Kidney (tissue), 22 donors: ENCODE results near the gene NTSR1. TPM values are rescaled to one million over a fixed set of nuclear protein-coding genes. Genes with fewer than 3 reads are reported as not detected.
A peak's percentile ranks its signal among the peaks of the same experiment; 100 is the strongest.

Source experiments
- DNase-seq, 5 donors: peaks; one replicate each; pipeline ENCODE4 v3.0.0-alpha.2; 2013 to 2020
- FAIRE-seq: peaks from 2 replicates; lab custom pipeline; 2012; peaks lifted over from hg19 to GRCh38; lab: Jason Lieb, UNC
- H3K27ac ChIP-seq, 2 donors: one replicate each; pipeline ENCODE4 v1.7.0; 2013; ENCODE audit warnings: low read depth in 2 of 2, low read length in 2 of 2, inconsistent platforms in 1 of 2
- H3K27me3 ChIP-seq: one replicate; pipeline ENCODE4 v1.7.1; 2013; ENCODE audit warnings: low read length, inconsistent platforms; ENCODE audit not compliant: control insufficient read depth, insufficient read depth
- H3K36me3 ChIP-seq, 3 donors: one replicate each; pipeline versions ENCODE4 v1.7.0 to v1.7.1; 2013; ENCODE audit warnings: low read length in 3 of 3, control low read depth in 1 of 3, inconsistent platforms in 1 of 3; ENCODE audit not compliant: insufficient read depth in 3 of 3, control insufficient read depth in 2 of 3
- H3K4me1 ChIP-seq, 3 donors: one replicate each; pipeline versions ENCODE4 v1.7.0 to v1.7.1; 2013; ENCODE audit warnings: low read length in 3 of 3, inconsistent platforms in 1 of 3, low read depth in 1 of 3; ENCODE audit not compliant: control insufficient read depth in 2 of 3, insufficient read depth in 2 of 3
- H3K4me3 ChIP-seq, 3 donors: one replicate each; pipeline versions ENCODE4 v1.7.0 to v1.8.1; 2013; ENCODE audit warnings: low read length in 3 of 3, control low read depth in 1 of 3, inconsistent platforms in 1 of 3
- H3K9ac ChIP-seq, 3 donors: one replicate each; pipeline versions ENCODE4 v1.7.0 to v1.7.1; 2013; ENCODE audit warnings: low read length in 3 of 3, control low read depth in 1 of 3, inconsistent platforms in 1 of 3
- H3K9me3 ChIP-seq, 3 donors: one replicate each; pipeline versions ENCODE4 v1.7.0 to v1.7.1; 2013; ENCODE audit warnings: low read length in 3 of 3, control low read depth in 1 of 3, inconsistent platforms in 1 of 3; ENCODE audit not compliant: control insufficient read depth in 2 of 3, insufficient read depth in 1 of 3
- CTCF ChIP-seq: IDR thresholded peaks from 3 replicates; pipeline ENCODE4 v1.5.1; 2012; ENCODE audit warnings: mild to moderate bottlenecking, moderate library complexity, borderline replicate concordance; ENCODE audit not compliant: insufficient read depth; ENCODE audit errors: extremely low read depth
- intact Hi-C: fragments of 100-400 bp; cut with DNase I; formaldehyde crosslinking; loops from one replicate; pipeline ENCODE4 v1.11.1; 2022
- long read RNA-seq, 10 donors: library from polyadenylated mRNA in 1 of 10; unstranded in 1 of 10; transcript quantifications; one replicate each; pipeline ENCODE4 v2.0.0 and lab custom pipeline, GENCODE V29; 2021 to 2026
- polyA plus RNA-seq: library from polyadenylated mRNA; stranded (reverse); fragments of 350-450 nt; fragmentation: Illumina TruSeq; extraction: RNeasy Lipid Tissue Mini Kit (QIAGEN cat#74804); gene quantifications from one replicate; pipeline ENCODE4 v1.2.3, GENCODE V29; 2014; ENCODE audit warnings: low read depth, low replicate concordance; ENCODE audit not compliant: insufficient read depth
- total RNA-seq: library from RNA; stranded (reverse); fragmentation: NEBNext Ultra II Directional; extraction: Animal tissue kit (Norgen Biotek cat#: 25700); gene quantifications from one replicate; pipeline ENCODE4 v1.2.1, GENCODE V29; 2021
- donor health status: control.
- donor health status: control.
- donor health status: control.
- donor health status: control.
- donor health status: control.
- donor health status: DM: yes; HTN: yes; CAD: no.
- donor health status: Normal renal cell carcinoma (clear cell type).

The NTSR1 gene
- total RNA-seq (0.09 TPM), polyA plus RNA-seq (not detected)
- long read RNA-seq, donor 1, result 0 reads
- long read RNA-seq, donor 2, result 0 reads
- long read RNA-seq, donor 3, result 0 reads
- long read RNA-seq, donor 4, result 0 reads
- long read RNA-seq, donor 5, result 0 reads
- long read RNA-seq, donor 6, full-length matches to known transcripts, result 1 of 1 reads
- long read RNA-seq, donor 6, partial matches to known transcripts, result 0 of 1 reads
- long read RNA-seq, donor 6, other reads (novel, unspliced or antisense), result 0 of 1 reads
- long read RNA-seq, donor 7, partial matches to known transcripts, result 0 of 1 reads
- long read RNA-seq, donor 7, other reads (novel, unspliced or antisense), result 1 of 1 reads
- long read RNA-seq, donor 8, full-length matches to known transcripts, result 1 of 1 reads
- long read RNA-seq, donor 8, partial matches to known transcripts, result 0 of 1 reads
- long read RNA-seq, donor 8, other reads (novel, unspliced or antisense), result 0 of 1 reads
- long read RNA-seq, donor 9, result 0 reads
- long read RNA-seq, donor 10, full-length matches to known transcripts, result 2 of 2 reads
- long read RNA-seq, donor 10, partial matches to known transcripts, result 0 of 2 reads
- long read RNA-seq, donor 10, other reads (novel, unspliced or antisense), result 0 of 2 reads

GRCh38 chr20:62708591-62709536 is at the start of gene NTSR1:
NTSR1 (plus strand) TSS chr20:62708836; CDS start chr20:62709208, 372 bp downstream.
- Histone ChIP-seq H3K4me1 (peaks cover 0 to 4% (median 0%) of the 10 kb centered on the region in 3 donors), H3K9me3 (no peaks in the 10 kb centered on the region), H3K27me3 (peaks cover 10% of the 10 kb centered on the region), H3K9ac (no peak within 1 kb of the TSS), H3K4me3 (no peak within 1 kb of the TSS), H3K36me3 (no peaks in the 10 kb centered on the region), H3K27ac (no peak within 1 kb of the TSS)
- intact Hi-C loops, result no loop called here
- FAIRE-seq, result no peak
- no peak for TF ChIP-seq CTCF
- DNase-seq, result peak in 2 of 5 donors; percentile 32 to 56

GRCh38 chr20:62659488-62660239 is 49.0 kb upstream of the NTSR1 start:
- no peaks in the 10 kb centered on the region for H3K27me3 ChIP-seq
- no peak for DNase-seq
- peaks cover 0 to 2% (median 0%) of the 10 kb centered on the region in 3 donors for H3K4me1 ChIP-seq
- no peak for FAIRE-seq
- no peaks in the 10 kb centered on the region for H3K9me3 ChIP-seq
- no peaks in the 10 kb centered on the region for H3K36me3 ChIP-seq
- no peak overlapping the region for H3K4me3 ChIP-seq
- TF ChIP-seq CTCF, result no peak
- H3K9ac ChIP-seq, result no peak overlapping the region
- intact Hi-C loops, result loop anchor here (10.0 kb wide), 1 partner anchor 145 kb away; the partner anchor contains the start of gene OGFR
- H3K27ac ChIP-seq, result no peak overlapping the region

GRCh38 chr20:62660240-62660615 is 48.4 kb upstream of the NTSR1 start:
- no peaks in the 10 kb centered on the region for H3K27me3 ChIP-seq
- H3K27ac ChIP-seq, result no peak overlapping the region
- DNase-seq (no peak), FAIRE-seq (no peak)
- no peak overlapping the region for H3K4me3 ChIP-seq
- TF ChIP-seq CTCF, result no peak
- no peaks in the 10 kb centered on the region for H3K36me3 ChIP-seq
- no peak overlapping the region for H3K9ac ChIP-seq
- intact Hi-C loops, result loop anchor here (10.0 kb wide), 1 partner anchor 145 kb away; the partner anchor contains the start of gene OGFR
- peaks cover 0 to 2% (median 0%) of the 10 kb centered on the region in 3 donors for H3K4me1 ChIP-seq
- no peaks in the 10 kb centered on the region for H3K9me3 ChIP-seq
